A204.1 (cell line): ENCODE results near the gene RGL1.
A peak's percentile ranks its signal among the peaks of the same experiment; 100 is the strongest.

Experiments
- FAIRE-seq: peaks from 2 replicates; lab custom pipeline; 2012; peaks lifted over from hg19 to GRCh38; lab: Jason Lieb, UNC

The RGL1 gene

GRCh38 chr1:183889095-183889494 is 84.2 kb downstream of the RGL1 start:
- FAIRE-seq = no peak

GRCh38 chr1:183891158-183891856 is 86.4 kb downstream of the RGL1 start:
- FAIRE-seq = no peak

- no peak for FAIRE-seq
These were observed 87.5 kb downstream of the RGL1 start for GRCh38 chr1:183892351-183892793.

- FAIRE-seq = no peak
These were observed 88.8 kb downstream of the RGL1 start for GRCh38 chr1:183893561-183894289.

GRCh38 chr1:183894290-183894565 is 89.3 kb downstream of the RGL1 start:
- no peak for FAIRE-seq

- no peak for FAIRE-seq
These were observed 91.6 kb downstream of the RGL1 start for GRCh38 chr1:183896466-183897048.

- FAIRE-seq = no peak
These were observed 93.1 kb downstream of the RGL1 start for GRCh38 chr1:183898001-183898396.

- no peak for FAIRE-seq
These were observed 93.7 kb downstream of the RGL1 start for GRCh38 chr1:183898610-183899009.

GRCh38 chr1:183901748-183902330 is 96.9 kb downstream of the RGL1 start:
- FAIRE-seq = no peak

GRCh38 chr1:183903101-183903500 is 98.2 kb downstream of the RGL1 start:
- FAIRE-seq = no peak

- no peak for FAIRE-seq
These were observed 100.7 kb downstream of the RGL1 start for GRCh38 chr1:183905508-183906113.

- FAIRE-seq = no peak
These were observed 102.2 kb downstream of the RGL1 start for GRCh38 chr1:183907070-183907469.

GRCh38 chr1:183908079-183908478 is 103.2 kb downstream of the RGL1 start:
- FAIRE-seq = no peak

GRCh38 chr1:183909672-183910071 is 104.8 kb downstream of the RGL1 start:
- no peak for FAIRE-seq

- FAIRE-seq = no peak
These were observed 105.9 kb downstream of the RGL1 start for GRCh38 chr1:183910845-183911244.

GRCh38 chr1:183911285-183911684 is 106.4 kb downstream of the RGL1 start:
- FAIRE-seq = no peak

GRCh38 chr1:183912265-183912886 is 107.5 kb downstream of the RGL1 start:
- no peak for FAIRE-seq

GRCh38 chr1:183913567-183913993 is 108.7 kb downstream of the RGL1 start:
- no peak for FAIRE-seq

GRCh38 chr1:183914276-183914675 is 109.4 kb downstream of the RGL1 start:
- no peak for FAIRE-seq

- no peak for FAIRE-seq
These were observed 110.0 kb downstream of the RGL1 start for GRCh38 chr1:183914891-183915290.

GRCh38 chr1:183915625-183916510 is 110.9 kb downstream of the RGL1 start:
- FAIRE-seq = peak; percentile 35
